Hepatocyte (in vitro differentiated cells): ENCODE measurements around the gene PRXL2B.

ENCODE experiments used
- EZH2 ChIP-seq: fragments of 200-600 bp; sonication (generic); IDR thresholded peaks from 2 replicates; pipeline ENCODE4 v1.6.1; 2016; ENCODE audit warnings: antibody characterized with exemption, mild to moderate bottlenecking, borderline replicate concordance
- EZH2phosphoT487 ChIP-seq: fragments of 200-600 bp; sonication (generic); IDR thresholded peaks from one replicate; pipeline ENCODE4 v1.6.1; 2018; ENCODE audit warnings: antibody characterized with exemption, mild to moderate bottlenecking, low read depth, moderate library complexity; ENCODE audit not compliant: unreplicated experiment, severe bottlenecking
- TF ChIP-seq, protein P1 (sequence below): fragments of 200-600 bp; sonication (generic); IDR thresholded peaks from 2 replicates; pipeline ENCODE4 v1.5.1; 2016; ENCODE audit warnings: antibody characterized with exemption, mild to moderate bottlenecking; ENCODE audit not compliant: poor library complexity

DNA sequence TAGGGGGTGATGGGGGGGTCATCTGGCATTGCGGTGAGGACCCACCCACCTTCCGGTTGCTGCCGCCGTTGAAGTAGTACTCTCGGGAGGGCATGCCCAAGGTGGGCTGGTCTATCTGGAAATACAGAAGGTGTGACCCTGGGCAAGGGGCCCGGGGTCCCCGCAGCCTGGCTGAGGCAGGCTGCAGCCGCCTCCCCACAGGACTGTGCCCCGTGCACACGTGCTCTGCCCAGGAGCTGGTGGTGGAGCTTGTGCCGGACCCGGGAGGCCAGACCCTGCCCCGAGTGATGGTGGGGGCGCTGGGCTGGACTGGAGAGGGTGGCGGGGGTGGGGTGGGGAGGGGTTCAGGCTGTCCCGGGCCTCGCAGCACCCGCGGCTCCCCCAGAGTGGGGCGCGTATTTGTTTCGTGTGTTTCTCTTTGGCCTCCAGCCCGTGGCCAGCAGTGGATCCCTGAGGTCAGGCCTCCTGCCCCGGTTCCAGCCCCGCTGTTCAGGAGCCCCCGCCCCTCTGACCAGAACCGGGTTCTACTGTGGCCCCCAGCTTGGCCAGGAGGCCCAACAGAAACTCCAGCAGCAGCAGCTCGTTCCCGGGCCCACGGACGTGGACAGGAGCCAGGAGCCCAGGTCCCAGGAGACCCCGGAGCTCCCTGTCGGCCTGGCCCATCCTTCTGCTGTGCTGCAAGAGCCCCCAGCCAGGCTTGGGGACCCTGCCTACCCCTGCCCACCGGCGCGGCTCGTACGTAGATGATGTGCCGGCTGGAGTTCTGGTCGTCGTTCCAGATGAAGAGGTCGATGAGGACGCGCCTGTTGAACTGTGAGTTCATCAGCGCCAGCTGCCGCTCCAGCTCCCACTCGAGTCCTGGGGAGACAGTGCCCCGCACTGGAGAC is 19.2 kb downstream of the PRXL2B start:
- TF ChIP-seq, protein P1, sequence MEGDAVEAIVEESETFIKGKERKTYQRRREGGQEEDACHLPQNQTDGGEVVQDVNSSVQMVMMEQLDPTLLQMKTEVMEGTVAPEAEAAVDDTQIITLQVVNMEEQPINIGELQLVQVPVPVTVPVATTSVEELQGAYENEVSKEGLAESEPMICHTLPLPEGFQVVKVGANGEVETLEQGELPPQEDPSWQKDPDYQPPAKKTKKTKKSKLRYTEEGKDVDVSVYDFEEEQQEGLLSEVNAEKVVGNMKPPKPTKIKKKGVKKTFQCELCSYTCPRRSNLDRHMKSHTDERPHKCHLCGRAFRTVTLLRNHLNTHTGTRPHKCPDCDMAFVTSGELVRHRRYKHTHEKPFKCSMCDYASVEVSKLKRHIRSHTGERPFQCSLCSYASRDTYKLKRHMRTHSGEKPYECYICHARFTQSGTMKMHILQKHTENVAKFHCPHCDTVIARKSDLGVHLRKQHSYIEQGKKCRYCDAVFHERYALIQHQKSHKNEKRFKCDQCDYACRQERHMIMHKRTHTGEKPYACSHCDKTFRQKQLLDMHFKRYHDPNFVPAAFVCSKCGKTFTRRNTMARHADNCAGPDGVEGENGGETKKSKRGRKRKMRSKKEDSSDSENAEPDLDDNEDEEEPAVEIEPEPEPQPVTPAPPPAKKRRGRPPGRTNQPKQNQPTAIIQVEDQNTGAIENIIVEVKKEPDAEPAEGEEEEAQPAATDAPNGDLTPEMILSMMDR = no peak
- TF ChIP-seq EZH2phosphoT487 = no peak
- TF ChIP-seq EZH2 = no peak
